Skeletal muscle cell (primary cell): ENCODE measurements around the gene STRA8.
"Not testable (repeated sequence)": the region's sequence is repeated elsewhere in the genome, so short reads cannot be mapped to it uniquely, and the experiment has no call there.

Experiments
- DNase-seq: peaks from one replicate; pipeline ENCODE4 v3.0.0-alpha.2; 2010; ENCODE audit warnings: low read depth
- H3K4me3 ChIP-seq: 2 replicates; pipeline ENCODE4 v1.5.1; 2011; ENCODE audit warnings: low read depth, mild to moderate bottlenecking, control low read depth, low read length, moderate library complexity

STRA8 gene

DNA sequence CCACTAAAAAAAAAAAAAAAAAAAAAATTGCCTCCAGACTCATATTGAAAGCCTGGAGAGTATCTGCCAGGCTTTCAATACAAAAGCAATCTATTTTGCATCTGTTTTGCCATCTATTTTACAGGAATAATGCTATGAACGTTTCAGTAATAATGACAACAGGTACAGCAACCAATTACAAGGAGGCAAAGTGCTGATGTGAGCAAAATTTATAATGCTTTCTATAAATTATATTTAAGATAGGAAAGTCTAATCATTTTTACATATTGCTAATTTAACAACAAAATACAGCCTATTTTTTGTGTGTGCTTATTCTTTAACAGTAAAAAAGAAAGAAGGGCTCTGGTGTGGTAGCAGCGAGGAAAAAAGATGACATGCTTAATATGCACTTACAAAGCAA, 32.3 kb upstream of the STRA8 start:
- H3K4me3 ChIP-seq, result no peak overlapping the region
- DNase-seq, result no peak

- DNase-seq, result no peak
- no peak overlapping the region for H3K4me3 ChIP-seq
Observed at GRCh38 chr7:135204341-135204749, 29.3 kb upstream of the STRA8 start.

- no peak overlapping the region for H3K4me3 ChIP-seq
- no peak for DNase-seq
Observed at GRCh38 chr7:135204876-135205275, 28.8 kb upstream of the STRA8 start.

DNA sequence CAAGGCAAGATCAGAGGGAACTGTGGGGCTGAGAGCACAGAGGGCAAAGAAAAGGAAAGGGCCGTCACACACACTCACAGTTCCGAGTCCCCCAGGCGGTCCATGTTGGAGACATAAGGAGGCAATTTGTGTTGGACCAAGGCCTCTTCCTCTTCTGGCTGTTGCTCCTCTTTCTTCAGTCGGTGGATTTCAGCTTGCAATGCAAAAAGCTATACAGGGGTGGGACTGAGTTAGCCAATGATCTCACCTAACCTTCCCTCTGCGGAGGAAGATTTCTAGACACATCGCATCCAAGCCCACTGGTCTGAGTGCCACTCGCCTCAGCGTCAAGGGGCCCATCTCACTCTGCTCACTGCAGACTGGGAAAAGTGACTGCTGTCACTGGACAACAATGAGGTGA, 27.8 kb upstream of the STRA8 start:
- DNase-seq, result no peak
- H3K4me3 ChIP-seq, result no peak overlapping the region

- no peak for DNase-seq
- no peak overlapping the region for H3K4me3 ChIP-seq
Observed at GRCh38 chr7:135206941-135207391, 26.7 kb upstream of the STRA8 start.

DNA sequence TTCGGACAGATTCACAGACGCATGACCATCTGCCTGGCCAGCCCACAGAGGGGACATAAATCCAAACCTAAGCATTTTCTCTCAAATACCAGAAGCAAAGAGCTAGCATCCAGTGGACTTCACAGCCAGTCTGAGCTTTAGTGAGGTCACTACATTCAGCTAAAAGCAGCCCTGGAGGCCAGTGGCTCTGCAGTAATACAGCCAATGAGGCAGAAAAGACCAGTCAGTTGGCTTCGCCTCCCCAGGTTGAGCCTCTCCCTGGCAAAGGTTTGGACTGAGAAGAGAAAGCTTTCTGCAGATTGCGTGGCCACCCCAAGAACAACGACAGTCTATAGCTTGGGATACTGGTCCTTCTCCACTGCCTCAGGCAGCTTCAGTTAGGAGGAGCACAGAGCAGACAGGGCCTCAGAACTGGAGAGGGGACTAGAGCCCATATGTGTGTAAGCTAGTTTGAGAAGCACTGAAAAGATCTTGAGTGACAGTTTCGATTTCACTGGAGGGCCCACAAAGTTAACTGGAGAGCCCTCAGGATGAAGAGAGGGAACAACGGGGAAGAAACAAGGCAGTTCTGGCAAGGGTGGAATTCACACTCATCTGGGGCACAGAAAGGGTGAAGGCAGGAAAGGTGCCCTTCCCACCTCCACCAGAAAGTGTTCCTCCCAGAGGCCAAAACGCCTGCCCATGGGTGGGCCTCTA, 26.1 kb upstream of the STRA8 start:
- H3K4me3 ChIP-seq, result no peak overlapping the region
- DNase-seq, result no peak

DNA sequence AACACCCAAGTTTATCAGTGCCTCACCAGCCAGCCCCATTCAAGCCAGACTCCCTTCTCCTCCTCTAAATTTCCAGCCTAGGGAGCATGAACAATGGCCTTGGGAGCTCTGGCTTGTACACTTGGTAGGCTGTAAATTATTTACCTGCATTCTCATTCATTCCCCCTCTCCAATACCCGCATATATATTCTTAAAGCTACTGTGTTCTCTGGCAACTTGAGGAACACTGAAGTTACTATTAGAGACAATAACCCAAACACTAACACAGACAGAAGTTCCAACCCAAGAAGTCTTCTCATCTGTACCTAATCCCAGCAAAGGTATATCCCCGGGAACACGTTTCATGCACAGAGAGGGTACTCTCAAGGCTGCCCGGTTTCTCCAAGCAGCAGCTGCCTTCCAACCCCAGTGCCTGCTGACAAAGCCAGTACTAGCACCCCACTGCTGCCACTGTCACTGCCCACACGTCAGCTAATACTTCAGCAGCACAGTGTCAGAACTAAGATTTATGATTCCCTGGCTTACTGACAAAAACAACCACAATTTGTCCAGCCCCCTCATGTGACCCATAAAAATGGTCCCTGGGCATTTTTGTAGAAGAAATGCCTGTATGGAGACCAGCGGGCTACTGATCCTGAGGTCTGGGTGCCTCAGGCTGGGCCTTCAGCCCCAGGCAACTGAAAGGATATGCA, 25.4 kb upstream of the STRA8 start:
- DNase-seq, result no peak
- no peak overlapping the region for H3K4me3 ChIP-seq

GRCh38 chr7:135209225-135209834, 24.3 kb upstream of the STRA8 start:
- DNase-seq, result no peak
- no peak overlapping the region for H3K4me3 ChIP-seq

GRCh38 chr7:135210888-135211178, 22.8 kb upstream of the STRA8 start:
- peak overlapping the region; percentile 84 for H3K4me3 ChIP-seq
- DNase-seq, result no peak

GRCh38 chr7:135211179-135211945, 22.3 kb upstream of the STRA8 start, which contains the start of gene WDR91:
Gene WDR91, minus strand, starts transcription at chr7:135211526. Its CDS starts 24 bp downstream, at chr7:135211502.
- DNase-seq, result peak; percentile 65
- peak within 1 kb of the TSS; percentile 84 for H3K4me3 ChIP-seq

DNA sequence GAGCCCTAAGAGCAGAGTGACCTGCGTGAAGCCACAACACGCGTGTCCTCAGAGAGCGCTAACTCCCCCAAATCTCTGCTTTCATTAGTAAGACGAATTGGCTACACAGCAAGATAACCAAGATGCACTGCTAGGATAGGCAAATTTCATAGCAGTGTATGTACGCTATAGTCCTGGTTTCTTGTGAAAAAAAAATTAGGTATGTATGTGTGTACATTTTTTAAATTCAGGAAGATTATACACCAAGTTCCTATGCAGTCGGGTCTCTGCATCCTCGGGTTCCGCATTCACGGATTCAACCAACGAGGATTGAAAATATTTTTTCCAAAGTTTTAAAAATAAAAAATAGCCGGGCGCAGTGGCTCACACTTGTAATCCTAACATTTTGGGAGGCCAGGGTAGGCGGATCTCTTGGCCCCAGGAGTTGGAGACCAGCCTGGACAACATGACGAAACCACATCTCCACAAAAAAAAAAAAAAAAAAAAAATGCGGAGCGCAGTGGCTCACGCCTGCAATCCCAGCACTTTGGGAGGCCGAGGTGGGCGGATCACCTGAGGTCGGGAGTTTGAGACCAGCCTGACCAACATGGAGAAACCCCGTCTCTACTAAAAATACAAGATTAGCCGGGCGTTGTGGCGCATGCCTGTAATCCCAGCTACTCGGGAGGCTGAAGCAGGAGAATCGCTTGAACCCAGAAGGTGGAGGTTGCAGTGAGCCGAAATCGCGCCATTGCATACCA, 21.5 kb upstream of the STRA8 start:
- peak overlapping the region; percentile 54 for H3K4me3 ChIP-seq
- DNase-seq, result not testable (repeated sequence)

GRCh38 chr7:135213831-135214230, 19.8 kb upstream of the STRA8 start:
- no peak overlapping the region for H3K4me3 ChIP-seq
- no peak for DNase-seq

- no peak for DNase-seq
- H3K4me3 ChIP-seq, result no peak overlapping the region
Observed at GRCh38 chr7:135215180-135215579, 18.5 kb upstream of the STRA8 start.

DNA sequence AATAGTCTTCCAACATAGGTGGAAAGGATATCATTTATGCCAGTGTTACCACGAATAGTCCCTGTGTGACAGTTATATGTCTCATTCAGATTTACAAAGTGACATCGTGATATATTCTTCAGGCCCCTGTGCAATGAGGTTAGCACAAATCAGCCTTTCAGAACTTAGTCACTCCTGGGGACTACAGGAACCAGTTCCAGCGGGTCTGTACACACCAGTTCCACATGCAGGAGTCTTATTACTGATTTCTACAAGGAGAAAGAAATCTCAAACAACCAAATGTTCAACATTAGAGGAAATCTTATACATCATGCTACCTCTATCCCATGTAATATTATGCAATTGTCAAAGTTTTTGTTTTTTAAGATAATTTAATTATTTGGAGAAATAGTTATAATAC, 17.9 kb upstream of the STRA8 start:
- no peak overlapping the region for H3K4me3 ChIP-seq
- no peak for DNase-seq

GRCh38 chr7:135217645-135218509, 15.8 kb upstream of the STRA8 start:
- no peak for DNase-seq
- H3K4me3 ChIP-seq, result no peak overlapping the region

GRCh38 chr7:135224027-135224426, 9.6 kb upstream of the STRA8 start:
- H3K4me3 ChIP-seq, result no peak overlapping the region
- DNase-seq, result no peak

DNA sequence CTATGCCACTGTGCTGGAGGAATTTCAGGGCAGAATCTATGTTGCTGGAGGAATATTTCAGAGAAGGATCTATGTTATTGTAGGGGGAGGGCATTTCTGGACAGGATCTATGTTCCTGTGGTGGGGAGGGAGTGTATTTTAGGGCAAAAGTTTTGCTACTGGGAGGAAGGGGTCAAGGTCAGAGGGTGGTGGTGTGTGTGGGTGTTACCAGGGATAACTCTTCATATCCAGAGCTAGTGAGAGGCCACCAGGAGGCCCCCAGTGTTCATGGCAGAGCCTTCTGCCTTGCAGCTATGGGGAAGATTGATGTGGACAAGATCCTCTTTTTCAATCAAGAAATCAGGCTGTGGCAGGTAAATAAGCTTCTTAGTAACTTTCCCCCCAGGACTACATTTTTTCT, 2.0 kb upstream of the STRA8 start:
- H3K4me3 ChIP-seq, result no peak overlapping the region
- DNase-seq, result no peak

- no peak overlapping the region for H3K4me3 ChIP-seq
- DNase-seq, result no peak
Observed at GRCh38 chr7:135232087-135232486, 1.6 kb upstream of the STRA8 start.

DNA sequence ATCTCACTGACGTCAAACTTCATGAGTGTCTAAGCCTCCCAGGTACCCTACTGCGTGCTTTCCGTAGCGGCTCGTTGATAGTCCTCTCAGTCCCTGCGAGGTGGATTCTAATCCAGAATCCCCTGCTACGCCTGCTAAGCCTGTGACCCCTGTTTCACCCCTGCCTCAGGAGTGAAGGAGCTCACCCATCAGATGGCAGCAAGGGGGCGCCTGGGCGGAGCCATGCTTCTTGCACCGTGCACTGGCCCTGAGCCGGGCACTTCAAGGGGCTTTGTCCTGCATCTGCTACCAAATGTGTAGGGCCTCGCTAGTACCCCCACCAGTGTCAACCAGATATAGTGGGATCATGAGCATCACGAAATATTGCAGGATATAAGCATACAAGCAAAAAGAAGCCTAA, 918 bp upstream of the STRA8 start:
- no peak for DNase-seq
- H3K4me3 ChIP-seq, result no peak overlapping the region
